ENCODE measurements around the gene RTN4R. TPM values are rescaled to one million over a fixed set of nuclear protein-coding genes. Genes with fewer than 3 reads are reported as not detected.

The RTN4R gene
- total and polyA plus RNA-seq, 9 of the 15 experiments (the other 6 are each of a cell fraction or from before 2014, with no cell fraction given) = 0.04 to 2.8 (median 1.4) TPM; not detected in 3

- TF ChIP-seq, protein P1, sequence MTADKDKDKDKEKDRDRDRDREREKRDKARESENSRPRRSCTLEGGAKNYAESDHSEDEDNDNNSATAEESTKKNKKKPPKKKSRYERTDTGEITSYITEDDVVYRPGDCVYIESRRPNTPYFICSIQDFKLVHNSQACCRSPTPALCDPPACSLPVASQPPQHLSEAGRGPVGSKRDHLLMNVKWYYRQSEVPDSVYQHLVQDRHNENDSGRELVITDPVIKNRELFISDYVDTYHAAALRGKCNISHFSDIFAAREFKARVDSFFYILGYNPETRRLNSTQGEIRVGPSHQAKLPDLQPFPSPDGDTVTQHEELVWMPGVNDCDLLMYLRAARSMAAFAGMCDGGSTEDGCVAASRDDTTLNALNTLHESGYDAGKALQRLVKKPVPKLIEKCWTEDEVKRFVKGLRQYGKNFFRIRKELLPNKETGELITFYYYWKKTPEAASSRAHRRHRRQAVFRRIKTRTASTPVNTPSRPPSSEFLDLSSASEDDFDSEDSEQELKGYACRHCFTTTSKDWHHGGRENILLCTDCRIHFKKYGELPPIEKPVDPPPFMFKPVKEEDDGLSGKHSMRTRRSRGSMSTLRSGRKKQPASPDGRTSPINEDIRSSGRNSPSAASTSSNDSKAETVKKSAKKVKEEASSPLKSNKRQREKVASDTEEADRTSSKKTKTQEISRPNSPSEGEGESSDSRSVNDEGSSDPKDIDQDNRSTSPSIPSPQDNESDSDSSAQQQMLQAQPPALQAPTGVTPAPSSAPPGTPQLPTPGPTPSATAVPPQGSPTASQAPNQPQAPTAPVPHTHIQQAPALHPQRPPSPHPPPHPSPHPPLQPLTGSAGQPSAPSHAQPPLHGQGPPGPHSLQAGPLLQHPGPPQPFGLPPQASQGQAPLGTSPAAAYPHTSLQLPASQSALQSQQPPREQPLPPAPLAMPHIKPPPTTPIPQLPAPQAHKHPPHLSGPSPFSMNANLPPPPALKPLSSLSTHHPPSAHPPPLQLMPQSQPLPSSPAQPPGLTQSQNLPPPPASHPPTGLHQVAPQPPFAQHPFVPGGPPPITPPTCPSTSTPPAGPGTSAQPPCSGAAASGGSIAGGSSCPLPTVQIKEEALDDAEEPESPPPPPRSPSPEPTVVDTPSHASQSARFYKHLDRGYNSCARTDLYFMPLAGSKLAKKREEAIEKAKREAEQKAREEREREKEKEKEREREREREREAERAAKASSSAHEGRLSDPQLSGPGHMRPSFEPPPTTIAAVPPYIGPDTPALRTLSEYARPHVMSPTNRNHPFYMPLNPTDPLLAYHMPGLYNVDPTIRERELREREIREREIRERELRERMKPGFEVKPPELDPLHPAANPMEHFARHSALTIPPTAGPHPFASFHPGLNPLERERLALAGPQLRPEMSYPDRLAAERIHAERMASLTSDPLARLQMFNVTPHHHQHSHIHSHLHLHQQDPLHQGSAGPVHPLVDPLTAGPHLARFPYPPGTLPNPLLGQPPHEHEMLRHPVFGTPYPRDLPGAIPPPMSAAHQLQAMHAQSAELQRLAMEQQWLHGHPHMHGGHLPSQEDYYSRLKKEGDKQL (CRISPR knock-in tag; IDR thresholded peaks at IDR 0.05; ENCODE audit: borderline replicate concordance) = peak; percentile 99; the same call in 1 of the 2 replicates
- TF ChIP-seq ZFPM2 (CRISPR knock-in tag; IDR thresholded peaks at IDR 0.05) = peak; percentile 77; the same call in 1 of the 2 replicates
- TF ChIP-seq ZNF655 (CRISPR knock-in tag; IDR thresholded peaks at IDR 0.05) = no peak
- TF ChIP-seq BRD9 (IDR thresholded peaks at IDR 0.05; ENCODE audit: low read depth, partially characterized antibody) = no peak
- TF ChIP-seq, protein P2, sequence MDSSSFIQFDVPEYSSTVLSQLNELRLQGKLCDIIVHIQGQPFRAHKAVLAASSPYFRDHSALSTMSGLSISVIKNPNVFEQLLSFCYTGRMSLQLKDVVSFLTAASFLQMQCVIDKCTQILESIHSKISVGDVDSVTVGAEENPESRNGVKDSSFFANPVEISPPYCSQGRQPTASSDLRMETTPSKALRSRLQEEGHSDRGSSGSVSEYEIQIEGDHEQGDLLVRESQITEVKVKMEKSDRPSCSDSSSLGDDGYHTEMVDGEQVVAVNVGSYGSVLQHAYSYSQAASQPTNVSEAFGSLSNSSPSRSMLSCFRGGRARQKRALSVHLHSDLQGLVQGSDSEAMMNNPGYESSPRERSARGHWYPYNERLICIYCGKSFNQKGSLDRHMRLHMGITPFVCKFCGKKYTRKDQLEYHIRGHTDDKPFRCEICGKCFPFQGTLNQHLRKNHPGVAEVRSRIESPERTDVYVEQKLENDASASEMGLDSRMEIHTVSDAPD (CRISPR knock-in tag; IDR thresholded peaks at IDR 0.05) = no peak
- TF ChIP-seq, protein P3, sequence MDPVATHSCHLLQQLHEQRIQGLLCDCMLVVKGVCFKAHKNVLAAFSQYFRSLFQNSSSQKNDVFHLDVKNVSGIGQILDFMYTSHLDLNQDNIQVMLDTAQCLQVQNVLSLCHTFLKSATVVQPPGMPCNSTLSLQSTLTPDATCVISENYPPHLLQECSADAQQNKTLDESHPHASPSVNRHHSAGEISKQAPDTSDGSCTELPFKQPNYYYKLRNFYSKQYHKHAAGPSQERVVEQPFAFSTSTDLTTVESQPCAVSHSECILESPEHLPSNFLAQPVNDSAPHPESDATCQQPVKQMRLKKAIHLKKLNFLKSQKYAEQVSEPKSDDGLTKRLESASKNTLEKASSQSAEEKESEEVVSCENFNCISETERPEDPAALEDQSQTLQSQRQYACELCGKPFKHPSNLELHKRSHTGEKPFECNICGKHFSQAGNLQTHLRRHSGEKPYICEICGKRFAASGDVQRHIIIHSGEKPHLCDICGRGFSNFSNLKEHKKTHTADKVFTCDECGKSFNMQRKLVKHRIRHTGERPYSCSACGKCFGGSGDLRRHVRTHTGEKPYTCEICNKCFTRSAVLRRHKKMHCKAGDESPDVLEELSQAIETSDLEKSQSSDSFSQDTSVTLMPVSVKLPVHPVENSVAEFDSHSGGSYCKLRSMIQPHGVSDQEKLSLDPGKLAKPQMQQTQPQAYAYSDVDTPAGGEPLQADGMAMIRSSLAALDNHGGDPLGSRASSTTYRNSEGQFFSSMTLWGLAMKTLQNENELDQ (CRISPR knock-in tag; IDR thresholded peaks at IDR 0.05; ENCODE audit: borderline replicate concordance) = no peak
- TF ChIP-seq, protein P4, sequence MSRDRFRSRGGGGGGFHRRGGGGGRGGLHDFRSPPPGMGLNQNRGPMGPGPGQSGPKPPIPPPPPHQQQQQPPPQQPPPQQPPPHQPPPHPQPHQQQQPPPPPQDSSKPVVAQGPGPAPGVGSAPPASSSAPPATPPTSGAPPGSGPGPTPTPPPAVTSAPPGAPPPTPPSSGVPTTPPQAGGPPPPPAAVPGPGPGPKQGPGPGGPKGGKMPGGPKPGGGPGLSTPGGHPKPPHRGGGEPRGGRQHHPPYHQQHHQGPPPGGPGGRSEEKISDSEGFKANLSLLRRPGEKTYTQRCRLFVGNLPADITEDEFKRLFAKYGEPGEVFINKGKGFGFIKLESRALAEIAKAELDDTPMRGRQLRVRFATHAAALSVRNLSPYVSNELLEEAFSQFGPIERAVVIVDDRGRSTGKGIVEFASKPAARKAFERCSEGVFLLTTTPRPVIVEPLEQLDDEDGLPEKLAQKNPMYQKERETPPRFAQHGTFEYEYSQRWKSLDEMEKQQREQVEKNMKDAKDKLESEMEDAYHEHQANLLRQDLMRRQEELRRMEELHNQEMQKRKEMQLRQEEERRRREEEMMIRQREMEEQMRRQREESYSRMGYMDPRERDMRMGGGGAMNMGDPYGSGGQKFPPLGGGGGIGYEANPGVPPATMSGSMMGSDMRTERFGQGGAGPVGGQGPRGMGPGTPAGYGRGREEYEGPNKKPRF (IDR thresholded peaks at IDR 0.05; ENCODE audit: low read depth, low read length) = no peak
- 0 out of 2 replicates have a peak, but pooled peaks have one; percentile 3 for TF ChIP-seq ZNF124 (CRISPR knock-in tag; IDR thresholded peaks at IDR 0.05)
- no peak for TF ChIP-seq STAT5A (IDR thresholded peaks at IDR 0.05; ENCODE audit: borderline replicate concordance, low read length)
- no peak for TF ChIP-seq RNF2 (IDR thresholded peaks at IDR 0.05)
- peak; percentile 47; the same call in 1 of the 2 replicates for TF ChIP-seq NR2C2 (CRISPR knock-in tag; IDR thresholded peaks at IDR 0.05)
- no peak for TF ChIP-seq NR2C2 (tag; IDR thresholded peaks at IDR 0.05)
- no peak for TF ChIP-seq LEF1 (IDR thresholded peaks at IDR 0.05)
These were observed 31.0 kb upstream of the RTN4R start (continued) for GRCh38 chr22:20298803-20299745.

Measured in K562 (cell line).